ENCODE results near the gene SSC4D.

- TF ChIP-seq, protein P1, sequence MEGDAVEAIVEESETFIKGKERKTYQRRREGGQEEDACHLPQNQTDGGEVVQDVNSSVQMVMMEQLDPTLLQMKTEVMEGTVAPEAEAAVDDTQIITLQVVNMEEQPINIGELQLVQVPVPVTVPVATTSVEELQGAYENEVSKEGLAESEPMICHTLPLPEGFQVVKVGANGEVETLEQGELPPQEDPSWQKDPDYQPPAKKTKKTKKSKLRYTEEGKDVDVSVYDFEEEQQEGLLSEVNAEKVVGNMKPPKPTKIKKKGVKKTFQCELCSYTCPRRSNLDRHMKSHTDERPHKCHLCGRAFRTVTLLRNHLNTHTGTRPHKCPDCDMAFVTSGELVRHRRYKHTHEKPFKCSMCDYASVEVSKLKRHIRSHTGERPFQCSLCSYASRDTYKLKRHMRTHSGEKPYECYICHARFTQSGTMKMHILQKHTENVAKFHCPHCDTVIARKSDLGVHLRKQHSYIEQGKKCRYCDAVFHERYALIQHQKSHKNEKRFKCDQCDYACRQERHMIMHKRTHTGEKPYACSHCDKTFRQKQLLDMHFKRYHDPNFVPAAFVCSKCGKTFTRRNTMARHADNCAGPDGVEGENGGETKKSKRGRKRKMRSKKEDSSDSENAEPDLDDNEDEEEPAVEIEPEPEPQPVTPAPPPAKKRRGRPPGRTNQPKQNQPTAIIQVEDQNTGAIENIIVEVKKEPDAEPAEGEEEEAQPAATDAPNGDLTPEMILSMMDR (IDR thresholded peaks at IDR 0.05 in 8 of 11, conservative IDR thresholded peaks at IDR 0.05 in 3 of 11) = no peak
- TF ChIP-seq POLR2A (IDR thresholded peaks at IDR 0.05) (no peak), POLR2AphosphoS5 (IDR thresholded peaks at IDR 0.05) (no peak)
These were observed 18.1 kb upstream of the SSC4D start for GRCh38 chr7:76427635-76428034.

All from spleen (tissue), 7 donors.